ENCODE results near the gene PTDSS2. TPM values are rescaled to one million over a fixed set of nuclear protein-coding genes. Genes with fewer than 3 reads are reported as not detected.

Gene PTDSS2
- total and polyA plus RNA-seq, 9 of the 15 experiments (the other 6 are each of a cell fraction or from before 2014, with no cell fraction given): 0.45 to 53.9 (median 17.2) TPM

GRCh38 chr11:518463-519202 lies 68.6 kb downstream of the PTDSS2 start (continued):
- TF ChIP-seq RNF219 (CRISPR knock-in tag; IDR thresholded peaks at IDR 0.05) (no peak), ETS2 (tag; IDR thresholded peaks at IDR 0.05; ENCODE audit: borderline replicate concordance, poor library complexity, severe bottlenecking) (no peak), ZNF224 (CRISPR knock-in tag; IDR thresholded peaks at IDR 0.05) (no peak), NONO (IDR thresholded peaks at IDR 0.05; ENCODE audit: low read depth in 2 of 2, low read length in 1 of 2) (peak in 1 of 2 experiments; percentile 93; a peak in 2 of 4 replicates), POLR2H (tag; IDR thresholded peaks at IDR 0.05; ENCODE audit: low read depth) (no peak), DMBX1 (CRISPR knock-in tag; IDR thresholded peaks at IDR 0.05; ENCODE audit: borderline replicate concordance) (peak; percentile 54; the same call in 1 of the 2 replicates), HDAC6 (IDR thresholded peaks at IDR 0.05; ENCODE audit: low read depth, low read length) (no peak), ZNF609 (CRISPR knock-in tag; IDR thresholded peaks at IDR 0.05; ENCODE audit: borderline replicate concordance) (no peak), CHD4 (IDR thresholded peaks at IDR 0.05; ENCODE audit: insufficient read depth, insufficient replicate concordance, low read depth, low read length, poor library complexity, severe bottlenecking) (no peak), SPI1 (IDR thresholded peaks at IDR 0.05; ENCODE audit: borderline replicate concordance, low read depth, low read length) (no peak), RFX7 (CRISPR knock-in tag; IDR thresholded peaks at IDR 0.05) (no peak)
- TF ChIP-seq, protein P1, sequence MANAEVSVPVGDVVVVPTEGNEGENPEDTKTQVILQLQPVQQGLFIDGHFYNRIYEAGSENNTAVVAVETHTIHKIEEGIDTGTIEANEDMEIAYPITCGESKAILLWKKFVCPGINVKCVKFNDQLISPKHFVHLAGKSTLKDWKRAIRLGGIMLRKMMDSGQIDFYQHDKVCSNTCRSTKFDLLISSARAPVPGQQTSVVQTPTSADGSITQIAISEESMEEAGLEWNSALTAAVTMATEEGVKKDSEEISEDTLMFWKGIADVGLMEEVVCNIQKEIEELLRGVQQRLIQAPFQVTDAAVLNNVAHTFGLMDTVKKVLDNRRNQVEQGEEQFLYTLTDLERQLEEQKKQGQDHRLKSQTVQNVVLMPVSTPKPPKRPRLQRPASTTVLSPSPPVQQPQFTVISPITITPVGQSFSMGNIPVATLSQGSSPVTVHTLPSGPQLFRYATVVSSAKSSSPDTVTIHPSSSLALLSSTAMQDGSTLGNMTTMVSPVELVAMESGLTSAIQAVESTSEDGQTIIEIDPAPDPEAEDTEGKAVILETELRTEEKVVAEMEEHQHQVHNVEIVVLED (CRISPR knock-in tag; IDR thresholded peaks at IDR 0.05): peak; percentile 92
- TF ChIP-seq, protein P2, sequence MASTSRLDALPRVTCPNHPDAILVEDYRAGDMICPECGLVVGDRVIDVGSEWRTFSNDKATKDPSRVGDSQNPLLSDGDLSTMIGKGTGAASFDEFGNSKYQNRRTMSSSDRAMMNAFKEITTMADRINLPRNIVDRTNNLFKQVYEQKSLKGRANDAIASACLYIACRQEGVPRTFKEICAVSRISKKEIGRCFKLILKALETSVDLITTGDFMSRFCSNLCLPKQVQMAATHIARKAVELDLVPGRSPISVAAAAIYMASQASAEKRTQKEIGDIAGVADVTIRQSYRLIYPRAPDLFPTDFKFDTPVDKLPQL (IDR thresholded peaks at IDR 0.05; ENCODE audit: extremely low read depth, insufficient read length): no peak
